Activated CD4-positive, alpha-beta T cell treated with anti-CD3 and anti-CD28 coated beads for 1 hour (primary cell): ENCODE data around the gene IVNS1ABP.

Experiments
- DNase-seq: peaks from one replicate; pipeline ENCODE4 v3.0.0-alpha.2; 2020

The IVNS1ABP gene

DNA sequence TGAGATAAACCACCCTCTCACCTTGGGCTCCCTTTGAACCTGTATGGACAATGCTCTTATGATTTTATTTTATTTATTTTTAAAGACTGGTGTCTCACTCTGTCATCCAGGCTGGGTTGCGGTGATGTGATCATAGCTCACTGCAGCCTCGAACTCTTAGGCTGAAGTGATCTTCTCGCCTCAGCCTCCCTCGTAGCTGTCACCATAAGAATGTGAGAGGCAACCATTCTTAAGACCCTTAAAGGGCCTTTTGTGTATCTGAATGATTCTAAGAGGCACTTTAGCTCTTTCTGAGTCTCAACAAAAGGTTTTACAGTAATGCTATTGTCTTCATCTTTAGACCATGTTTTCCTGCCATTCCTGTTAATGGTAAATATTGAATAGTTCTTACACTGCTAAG is 67.0 kb downstream of the IVNS1ABP start:
- no peak for DNase-seq

DNA sequence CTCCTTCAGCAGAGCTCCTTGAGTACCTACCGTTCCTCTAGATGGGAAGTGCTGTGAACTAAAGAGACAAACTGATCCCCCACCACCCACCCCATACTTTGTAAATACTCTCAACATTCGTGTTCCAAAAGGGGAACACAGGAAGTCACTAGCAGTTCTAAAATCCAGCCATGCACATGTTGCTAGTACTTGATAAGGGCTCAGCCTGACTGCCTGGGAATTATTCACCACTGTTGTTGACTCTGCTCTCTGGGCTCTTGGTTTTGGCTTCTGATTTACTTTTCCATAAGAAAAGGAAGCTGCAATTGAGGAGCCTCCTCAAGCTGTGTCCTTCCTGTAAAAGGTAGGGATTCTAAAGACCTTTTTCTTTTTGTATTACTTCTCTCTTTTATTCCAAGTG is 67.5 kb downstream of the IVNS1ABP start:
- no peak for DNase-seq
